ENCODE results near the gene SMIM24. TPM values are rescaled to one million over a fixed set of nuclear protein-coding genes. Genes with fewer than 3 reads are reported as not detected.

SMIM24 gene
- total RNA-seq, 1 experiment from 2014 or later, result 0.36 TPM

GRCh38 chr19:3523361-3524077, 43.2 kb upstream of the SMIM24 start:
- Histone ChIP-seq H3F3A (ENCODE audit: low read length, unreplicated experiment) (no peaks in the 10 kb centered on the region), H3K27ac (ENCODE audit: low read length) (no peak overlapping the region), H3K27me3 (ENCODE audit: low read length) (no peaks in the 10 kb centered on the region), H3K79me2 (ENCODE audit: low read length) (peaks cover 35% of the 10 kb centered on the region), H2AFZ (ENCODE audit: low read length) (no peak overlapping the region), H3K9me3 (ENCODE audit: low read length) (no peaks in the 10 kb centered on the region), H3K36me3 (ENCODE audit: low read depth, low read length) (no peaks in the 10 kb centered on the region; the same call in 1 of the 2 replicates), H3K9me2 (replicated peaks; ENCODE audit: low read length) (no peaks in the 10 kb centered on the region), H3K9ac (ENCODE audit: low read length) (no peak overlapping the region), H3K4me1 (ENCODE audit: insufficient read depth, low read length) (no peaks in the 10 kb centered on the region), H3K4me2 (ENCODE audit: low read length) (no peak overlapping the region), H4K20me1 (ENCODE audit: low read length) (peaks cover 3% of the 10 kb centered on the region; the same call in 1 of the 2 replicates), H3K4me3 (ENCODE audit: low read length) (no peak overlapping the region)
- intact Hi-C loops (cut with micrococcal nuclease), result no loop called here
- DNase-seq (no peak), ATAC-seq (no peak)
- TF ChIP-seq CTCF (conservative IDR thresholded peaks at IDR 0.05; ENCODE audit: low read depth, low read length) (no peak), EZH2 (IDR thresholded peaks at IDR 0.05; ENCODE audit: low read length, unreplicated experiment) (no peak), EZH2phosphoT487 (IDR thresholded peaks at IDR 0.05; ENCODE audit: borderline replicate concordance, low read length) (no peak)
- ChIA-PET POLR2A (ENCODE audit: unreplicated experiment) (no interaction called here), CTCF (no interaction called here)
- BruUV-seq (replicated peaks), result no TSS peak

- H3K79me2 ChIP-seq (ENCODE audit: low read length), result peaks cover 43% of the 10 kb centered on the region
- no TSS peak for BruUV-seq (replicated peaks)
- H3F3A ChIP-seq (ENCODE audit: low read length, unreplicated experiment), result no peaks in the 10 kb centered on the region
- no peaks in the 10 kb centered on the region for H3K4me1 ChIP-seq (ENCODE audit: insufficient read depth, low read length)
- no peaks in the 10 kb centered on the region for H3K9me3 ChIP-seq (ENCODE audit: low read length)
- H3K27me3 ChIP-seq (ENCODE audit: low read length), result no peaks in the 10 kb centered on the region
- no peak overlapping the region for H3K4me3 ChIP-seq (ENCODE audit: low read length)
- H3K9me2 ChIP-seq (replicated peaks; ENCODE audit: low read length), result no peaks in the 10 kb centered on the region
- ChIA-PET CTCF (no interaction called here), POLR2A (ENCODE audit: unreplicated experiment) (no interaction called here)
- DNase-seq (no peak), ATAC-seq (no peak)
- no peak overlapping the region for H3K27ac ChIP-seq (ENCODE audit: low read length)
- H3K36me3 ChIP-seq (ENCODE audit: low read depth, low read length), result no peaks in the 10 kb centered on the region; the same call in 1 of the 2 replicates
- no peak overlapping the region for H3K4me2 ChIP-seq (ENCODE audit: low read length)
- H4K20me1 ChIP-seq (ENCODE audit: low read length), result peaks cover 3% of the 10 kb centered on the region; the same call in 1 of the 2 replicates
- no peak overlapping the region for H2AFZ ChIP-seq (ENCODE audit: low read length)
- intact Hi-C loops (cut with micrococcal nuclease), result no loop called here
- TF ChIP-seq EZH2 (IDR thresholded peaks at IDR 0.05; ENCODE audit: low read length, unreplicated experiment) (no peak), EZH2phosphoT487 (IDR thresholded peaks at IDR 0.05; ENCODE audit: borderline replicate concordance, low read length) (no peak), CTCF (conservative IDR thresholded peaks at IDR 0.05; ENCODE audit: low read depth, low read length) (no peak)
- no peak overlapping the region for H3K9ac ChIP-seq (ENCODE audit: low read length)
Measured at GRCh38 chr19:3522421-3523360, 42.4 kb upstream of the SMIM24 start.

Data from PC-3 (cell line).